ENCODE measurements around the gene ARF1. TPM values are rescaled to one million over a fixed set of nuclear protein-coding genes. Genes with fewer than 3 reads are reported as not detected.
A peak's percentile ranks its signal among the peaks of the same experiment; 100 is the strongest.

The ARF1 gene
- total and polyA plus RNA-seq, 7 donors = 176 to 612 (median 295) TPM

- peaks cover 0 to 23% (median 8%) of the 10 kb centered on the region in 3 donors for H3K27me3 ChIP-seq (ENCODE audit: insufficient read depth in 3 of 3, low read length in 2 of 3)
- TF ChIP-seq, protein P1, sequence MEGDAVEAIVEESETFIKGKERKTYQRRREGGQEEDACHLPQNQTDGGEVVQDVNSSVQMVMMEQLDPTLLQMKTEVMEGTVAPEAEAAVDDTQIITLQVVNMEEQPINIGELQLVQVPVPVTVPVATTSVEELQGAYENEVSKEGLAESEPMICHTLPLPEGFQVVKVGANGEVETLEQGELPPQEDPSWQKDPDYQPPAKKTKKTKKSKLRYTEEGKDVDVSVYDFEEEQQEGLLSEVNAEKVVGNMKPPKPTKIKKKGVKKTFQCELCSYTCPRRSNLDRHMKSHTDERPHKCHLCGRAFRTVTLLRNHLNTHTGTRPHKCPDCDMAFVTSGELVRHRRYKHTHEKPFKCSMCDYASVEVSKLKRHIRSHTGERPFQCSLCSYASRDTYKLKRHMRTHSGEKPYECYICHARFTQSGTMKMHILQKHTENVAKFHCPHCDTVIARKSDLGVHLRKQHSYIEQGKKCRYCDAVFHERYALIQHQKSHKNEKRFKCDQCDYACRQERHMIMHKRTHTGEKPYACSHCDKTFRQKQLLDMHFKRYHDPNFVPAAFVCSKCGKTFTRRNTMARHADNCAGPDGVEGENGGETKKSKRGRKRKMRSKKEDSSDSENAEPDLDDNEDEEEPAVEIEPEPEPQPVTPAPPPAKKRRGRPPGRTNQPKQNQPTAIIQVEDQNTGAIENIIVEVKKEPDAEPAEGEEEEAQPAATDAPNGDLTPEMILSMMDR (IDR thresholded peaks at IDR 0.05) = no peak
- H3K4me3 ChIP-seq = no peak overlapping the region
- intact Hi-C loops (cut with DNase I) = no loop called here
- DNase-seq (peak in 1 of 2 donors; percentile 38), ATAC-seq (no peak)
- H3K4me1 ChIP-seq = no peaks in the 10 kb centered on the region
- H3K27ac ChIP-seq = no peak overlapping the region
- WGBS, 3 donors = 68 to 72% (median 68%) methylated on average over 6 of the region's 6 CpGs
- no peaks in the 10 kb centered on the region for H3K36me3 ChIP-seq (ENCODE audit: insufficient read depth in 1 of 2, low read depth in 1 of 2)
- no peaks in the 10 kb centered on the region for H3K9me3 ChIP-seq
Measured at GRCh38 chr1:228048659-228049298, 33.7 kb upstream of the ARF1 start.

DNA sequence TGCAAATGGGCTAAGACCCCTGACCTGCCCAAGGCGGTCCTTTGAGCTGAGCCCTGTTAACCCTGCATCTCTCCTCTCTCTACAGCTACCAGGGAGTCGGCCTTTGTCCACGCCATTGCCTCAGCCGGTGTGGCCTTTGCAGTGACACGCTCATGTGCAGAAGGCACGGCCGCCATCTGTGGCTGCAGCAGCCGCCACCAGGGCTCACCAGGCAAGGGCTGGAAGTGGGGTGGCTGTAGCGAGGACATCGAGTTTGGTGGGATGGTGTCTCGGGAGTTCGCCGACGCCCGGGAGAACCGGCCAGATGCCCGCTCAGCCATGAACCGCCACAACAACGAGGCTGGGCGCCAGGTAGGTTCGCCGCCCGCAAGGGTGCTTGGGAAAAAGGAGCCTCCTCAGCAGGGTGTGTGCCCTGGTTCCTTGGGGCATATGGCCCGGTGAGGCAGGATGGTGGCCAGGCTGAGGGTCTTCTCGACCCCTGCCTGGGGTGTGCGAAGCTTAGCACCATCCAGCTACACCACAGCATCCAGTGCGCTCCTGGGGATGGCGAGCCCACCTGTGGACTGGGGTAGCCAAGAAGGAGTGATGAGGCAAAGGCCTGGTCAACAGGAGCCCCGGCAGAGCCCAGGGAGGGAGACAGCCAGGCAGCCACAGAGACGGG is 31.8 kb upstream of the ARF1 start:
- Histone ChIP-seq H3K9me3 (no peaks in the 10 kb centered on the region), H3K4me3 (no peak overlapping the region), H3K36me3 (ENCODE audit: insufficient read depth in 1 of 2, low read depth in 1 of 2) (no peaks in the 10 kb centered on the region), H3K27me3 (ENCODE audit: insufficient read depth in 3 of 3, low read length in 2 of 3) (peaks cover 0 to 36% (median 8%) of the 10 kb centered on the region in 3 donors), H3K27ac (no peak overlapping the region), H3K4me1 (no peaks in the 10 kb centered on the region)
- TF ChIP-seq, protein P1 (IDR thresholded peaks at IDR 0.05) = no peak
- 86 to 92% (median 91%) methylated on average over 30 of the region's 30 CpGs for WGBS, 3 donors
- ATAC-seq (no peak), DNase-seq (peak in 1 of 2 donors; percentile 29)
- intact Hi-C loops (cut with DNase I) = no loop called here

- TF ChIP-seq, protein P1 (IDR thresholded peaks at IDR 0.05) = no peak
- ATAC-seq = no peak
- 39 to 50% (median 42%) methylated on average over 17 to 18 of the region's 18 CpGs for WGBS, 3 donors
- H3K4me3 ChIP-seq = no peak overlapping the region
- peaks cover 0 to 84% (median 36%) of the 10 kb centered on the region in 3 donors for H3K27me3 ChIP-seq (ENCODE audit: insufficient read depth in 3 of 3, low read length in 2 of 3)
- H3K9me3 ChIP-seq = no peaks in the 10 kb centered on the region
- intact Hi-C loops (cut with DNase I) = no loop called here
- H3K27ac ChIP-seq = no peak overlapping the region
- H3K36me3 ChIP-seq (ENCODE audit: insufficient read depth in 1 of 2, low read depth in 1 of 2) = no peaks in the 10 kb centered on the region
- peaks cover 6% of the 10 kb centered on the region for H3K4me1 ChIP-seq
- peak in 1 of 2 donors; percentile 17 for DNase-seq
Measured at GRCh38 chr1:228058172-228058948, 24.1 kb upstream of the ARF1 start.

- peaks cover 0 to 84% (median 36%) of the 10 kb centered on the region in 3 donors for H3K27me3 ChIP-seq (ENCODE audit: insufficient read depth in 3 of 3, low read length in 2 of 3)
- no peak overlapping the region for H3K4me3 ChIP-seq
- H3K27ac ChIP-seq = no peak overlapping the region
- TF ChIP-seq, protein P1 (IDR thresholded peaks at IDR 0.05) = no peak
- ATAC-seq = peak in 2 of 4 donors; percentile 10 to 28
- H3K9me3 ChIP-seq = no peaks in the 10 kb centered on the region
- intact Hi-C loops (cut with DNase I) = no loop called here
- H3K4me1 ChIP-seq = peaks cover 6% of the 10 kb centered on the region
- peak in 1 of 2 donors; percentile 47 for DNase-seq
- H3K36me3 ChIP-seq (ENCODE audit: insufficient read depth in 1 of 2, low read depth in 1 of 2) = no peaks in the 10 kb centered on the region
- WGBS, 3 donors = 7 to 11% (median 8%) methylated on average over 61 to 66 of the region's 66 CpGs
Measured at GRCh38 chr1:228058949-228059633, 23.4 kb upstream of the ARF1 start.
